HepG2 (cell line): ENCODE data around the gene SSBP4. TPM values are rescaled to one million over a fixed set of nuclear protein-coding genes. Genes with fewer than 3 reads are reported as not detected.

Experiments used
- CEBPG ChIP-seq: IDR thresholded peaks from 2 replicates; pipeline ENCODE4 v1.6.1; 2016
- CREM ChIP-seq, 2 experiments: sonication (generic) in 1 of 2; formaldehyde crosslinking in 1 of 2; IDR thresholded peaks; 2 replicates each; pipeline versions ENCODE4 v1.4.0 to v1.6.1; 2016 to 2020; ENCODE audit warnings: antibody characterized with exemption in 1 of 2, mild to moderate bottlenecking in 1 of 2, missing genetic modification reagents in 1 of 2
- GATA4 ChIP-seq: sonication (generic); IDR thresholded peaks from 2 replicates; pipeline ENCODE4 v1.6.1; 2016; ENCODE audit warnings: antibody characterized with exemption, low read depth, borderline replicate concordance
- JUND ChIP-seq: sonication (generic); formaldehyde crosslinking; IDR thresholded peaks from 2 replicates; pipeline ENCODE4 v1.8.0; 2022; ENCODE audit warnings: mild to moderate bottlenecking, missing genetic modification reagents
- MAF1 ChIP-seq: sonication (generic); formaldehyde crosslinking; IDR thresholded peaks from 2 replicates; pipeline ENCODE4 v1.5.0; 2020; ENCODE audit warnings: missing genetic modification reagents, borderline replicate concordance
- PAWR ChIP-seq: sonication (generic); formaldehyde crosslinking; IDR thresholded peaks from 2 replicates; pipeline ENCODE4 v1.4.0; 2020; ENCODE audit warnings: missing genetic modification reagents, mild to moderate bottlenecking, borderline replicate concordance
- TAF15 ChIP-seq: fragments of 200-400 bp; formaldehyde crosslinking; IDR thresholded peaks from one replicate; pipeline ENCODE4 v1.6.1; 2018; ENCODE audit warnings: mild to moderate bottlenecking, low read depth, low read length; ENCODE audit not compliant: poor library complexity, severe bottlenecking
- TCF7L2 ChIP-seq: IDR thresholded peaks from 2 replicates; pipeline ENCODE4 v1.6.1; 2011; ENCODE audit warnings: mild to moderate bottlenecking, low read depth, low read length, moderate library complexity
- U2AF1 ChIP-seq: fragments of 200-400 bp; formaldehyde crosslinking; optimal IDR thresholded peaks from 2 replicates; pipeline ENCODE3; 2017; ENCODE audit warnings: mild to moderate bottlenecking, low read depth, low read length
- ZKSCAN1 ChIP-seq: fragments of 150-350 bp; IDR thresholded peaks from 2 replicates; pipeline ENCODE4 v1.6.1; 2014; ENCODE audit warnings: low read length
- ZNF143 ChIP-seq: sonication (generic); formaldehyde crosslinking; IDR thresholded peaks from 2 replicates; pipeline ENCODE4 v1.4.0; 2020; ENCODE audit warnings: missing genetic modification reagents
- ZNF501 ChIP-seq: sonication (generic); formaldehyde crosslinking; IDR thresholded peaks from 2 replicates; pipeline ENCODE4 v1.5.1; 2020; ENCODE audit warnings: mild to moderate bottlenecking, moderate library complexity, missing genetic modification reagents
- ZNF790 ChIP-seq: sonication (generic); formaldehyde crosslinking; IDR thresholded peaks from 2 replicates; pipeline ENCODE4 v1.8.0; 2022; ENCODE audit warnings: missing genetic modification reagents, mild to moderate bottlenecking, borderline replicate concordance
- polyA plus RNA-seq, 8 experiments: library from polyadenylated mRNA; depleted of rRNA in 3 of 8; stranded (reverse) in 7 of 8; unstranded in 1 of 8; fragments of >200 nt; fragmentation: Illumina TruSeq in 4 of 8; extraction: Trizol in 4 of 8; gene quantifications; 2 replicates each; pipeline versions ENCODE4 v1.2.1 to v1.2.3, GENCODE V29; 2011 to 2016; ENCODE audit warnings: low read depth in 4 of 8, missing spikeins in 1 of 8, mixed read lengths in 1 of 8; ENCODE audit not compliant: insufficient read depth in 1 of 8
- total RNA-seq, 5 experiments: library from RNA; depleted of rRNA; stranded (reverse); fragments of >200 nt; fragmentation: Illumina TruSeq; extraction: Trizol; gene quantifications; 2 replicates each; pipeline ENCODE4 v1.2.3, GENCODE V29; 2016; ENCODE audit warnings: low read depth in 1 of 5
- TF ChIP-seq, protein P1 (sequence below): sonication (generic); formaldehyde crosslinking; IDR thresholded peaks from 2 replicates; pipeline ENCODE4 v1.4.0; 2020; ENCODE audit warnings: missing genetic modification reagents, mild to moderate bottlenecking, borderline replicate concordance
- TF ChIP-seq, protein P2 (sequence below): sonication (generic); formaldehyde crosslinking; conservative IDR thresholded peaks from 2 replicates; pipeline ENCODE4 v1.8.0; 2022; ENCODE audit warnings: mild to moderate bottlenecking, moderate library complexity, missing genetic modification reagents
- TF ChIP-seq, protein P3 (sequence below): sonication (generic); formaldehyde crosslinking; IDR thresholded peaks from 2 replicates; pipeline ENCODE4 v1.4.0; 2020; ENCODE audit warnings: missing genetic modification reagents, borderline replicate concordance

Gene SSBP4
- total and polyA plus RNA-seq, 2 of the 13 experiments (the other 11 are each of a cell fraction or from before 2014, with no cell fraction given) = 20.8 to 39.5 TPM

- TF ChIP-seq CEBPG (CRISPR knock-in tag) = no peak; the same call in 1 of the 2 replicates
- 0 out of 2 replicates have a peak, but pooled peaks have one; percentile 22 for TF ChIP-seq ZNF143 (CRISPR knock-in tag)
- TF ChIP-seq ZKSCAN1 = no peak
- TF ChIP-seq TCF7L2 = no peak
- no peak; the same call in 1 of the 2 replicates for TF ChIP-seq MAF1 (CRISPR knock-in tag)
- TF ChIP-seq ZNF501 (CRISPR knock-in tag) = peak; percentile 85; the same call in 1 of the 2 replicates
- TF ChIP-seq, protein P1, sequence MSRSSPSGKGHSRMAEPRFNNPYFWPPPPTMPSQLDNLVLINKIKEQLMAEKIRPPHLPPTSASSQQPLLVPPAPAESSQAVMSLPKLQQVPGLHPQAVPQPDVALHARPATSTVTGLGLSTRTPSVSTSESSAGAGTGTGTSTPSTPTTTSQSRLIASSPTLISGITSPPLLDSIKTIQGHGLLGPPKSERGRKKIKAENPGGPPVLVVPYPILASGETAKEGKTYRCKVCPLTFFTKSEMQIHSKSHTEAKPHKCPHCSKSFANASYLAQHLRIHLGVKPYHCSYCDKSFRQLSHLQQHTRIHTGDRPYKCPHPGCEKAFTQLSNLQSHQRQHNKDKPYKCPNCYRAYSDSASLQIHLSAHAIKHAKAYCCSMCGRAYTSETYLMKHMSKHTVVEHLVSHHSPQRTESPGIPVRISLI (CRISPR knock-in tag) = peak; percentile 76
- TF ChIP-seq, protein P2, sequence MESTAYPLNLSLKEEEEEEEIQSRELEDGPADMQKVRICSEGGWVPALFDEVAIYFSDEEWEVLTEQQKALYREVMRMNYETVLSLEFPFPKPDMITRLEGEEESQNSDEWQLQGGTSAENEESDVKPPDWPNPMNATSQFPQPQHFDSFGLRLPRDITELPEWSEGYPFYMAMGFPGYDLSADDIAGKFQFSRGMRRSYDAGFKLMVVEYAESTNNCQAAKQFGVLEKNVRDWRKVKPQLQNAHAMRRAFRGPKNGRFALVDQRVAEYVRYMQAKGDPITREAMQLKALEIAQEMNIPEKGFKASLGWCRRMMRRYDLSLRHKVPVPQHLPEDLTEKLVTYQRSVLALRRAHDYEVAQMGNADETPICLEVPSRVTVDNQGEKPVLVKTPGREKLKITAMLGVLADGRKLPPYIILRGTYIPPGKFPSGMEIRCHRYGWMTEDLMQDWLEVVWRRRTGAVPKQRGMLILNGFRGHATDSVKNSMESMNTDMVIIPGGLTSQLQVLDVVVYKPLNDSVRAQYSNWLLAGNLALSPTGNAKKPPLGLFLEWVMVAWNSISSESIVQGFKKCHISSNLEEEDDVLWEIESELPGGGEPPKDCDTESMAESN (CRISPR knock-in tag) = peak; percentile 78
- no peak for TF ChIP-seq GATA4
- no peak for TF ChIP-seq U2AF1
- no peak for TF ChIP-seq CREM (IDR thresholded peaks at IDR 0.05)
- no peak; the same call in 1 of the 2 replicates for TF ChIP-seq CREM (CRISPR knock-in tag; IDR thresholded peaks at IDR 0.05)
- TF ChIP-seq, protein P3, sequence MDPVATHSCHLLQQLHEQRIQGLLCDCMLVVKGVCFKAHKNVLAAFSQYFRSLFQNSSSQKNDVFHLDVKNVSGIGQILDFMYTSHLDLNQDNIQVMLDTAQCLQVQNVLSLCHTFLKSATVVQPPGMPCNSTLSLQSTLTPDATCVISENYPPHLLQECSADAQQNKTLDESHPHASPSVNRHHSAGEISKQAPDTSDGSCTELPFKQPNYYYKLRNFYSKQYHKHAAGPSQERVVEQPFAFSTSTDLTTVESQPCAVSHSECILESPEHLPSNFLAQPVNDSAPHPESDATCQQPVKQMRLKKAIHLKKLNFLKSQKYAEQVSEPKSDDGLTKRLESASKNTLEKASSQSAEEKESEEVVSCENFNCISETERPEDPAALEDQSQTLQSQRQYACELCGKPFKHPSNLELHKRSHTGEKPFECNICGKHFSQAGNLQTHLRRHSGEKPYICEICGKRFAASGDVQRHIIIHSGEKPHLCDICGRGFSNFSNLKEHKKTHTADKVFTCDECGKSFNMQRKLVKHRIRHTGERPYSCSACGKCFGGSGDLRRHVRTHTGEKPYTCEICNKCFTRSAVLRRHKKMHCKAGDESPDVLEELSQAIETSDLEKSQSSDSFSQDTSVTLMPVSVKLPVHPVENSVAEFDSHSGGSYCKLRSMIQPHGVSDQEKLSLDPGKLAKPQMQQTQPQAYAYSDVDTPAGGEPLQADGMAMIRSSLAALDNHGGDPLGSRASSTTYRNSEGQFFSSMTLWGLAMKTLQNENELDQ (CRISPR knock-in tag) = no peak
- no peak for TF ChIP-seq ZNF790 (CRISPR knock-in tag)
- TF ChIP-seq TAF15 = no peak
- 0 out of 2 replicates have a peak, but pooled peaks have one; percentile 35 for TF ChIP-seq JUND (CRISPR knock-in tag)
- peak; percentile 96; the same call in 1 of the 2 replicates for TF ChIP-seq PAWR (CRISPR knock-in tag)
These were observed 30.9 kb upstream of the SSBP4 start (continued) for GRCh38 chr19:18388100-18388959.
